Activated CD8-positive, alpha-beta memory T cell treated with anti-CD3 and anti-CD28 coated beads for 48 hours (primary cell): ENCODE measurements around the gene SCAMP3.
A peak's percentile ranks its signal among the peaks of the same experiment; 100 is the strongest.
"Not testable (repeated sequence)": the region's sequence is repeated elsewhere in the genome, so short reads cannot be mapped to it uniquely, and the experiment has no call there.

Source experiments
- DNase-seq, 3 experiments: peaks; one replicate each; pipeline ENCODE4 v3.0.0-alpha.2; 2020; ENCODE audit warnings: low read depth in 2 of 3, low spot score in 2 of 3

Gene SCAMP3

GRCh38 chr1:155255243-155256007, 6.7 kb downstream of the SCAMP3 start, which contains the start of gene ENTREP3:
TSS of gene ENTREP3 (minus strand) at chr1:155255483. CDS start at chr1:155254877, 606 bp downstream.
- DNase-seq: peak; percentile 55 to 69 (median 68)

DNA sequence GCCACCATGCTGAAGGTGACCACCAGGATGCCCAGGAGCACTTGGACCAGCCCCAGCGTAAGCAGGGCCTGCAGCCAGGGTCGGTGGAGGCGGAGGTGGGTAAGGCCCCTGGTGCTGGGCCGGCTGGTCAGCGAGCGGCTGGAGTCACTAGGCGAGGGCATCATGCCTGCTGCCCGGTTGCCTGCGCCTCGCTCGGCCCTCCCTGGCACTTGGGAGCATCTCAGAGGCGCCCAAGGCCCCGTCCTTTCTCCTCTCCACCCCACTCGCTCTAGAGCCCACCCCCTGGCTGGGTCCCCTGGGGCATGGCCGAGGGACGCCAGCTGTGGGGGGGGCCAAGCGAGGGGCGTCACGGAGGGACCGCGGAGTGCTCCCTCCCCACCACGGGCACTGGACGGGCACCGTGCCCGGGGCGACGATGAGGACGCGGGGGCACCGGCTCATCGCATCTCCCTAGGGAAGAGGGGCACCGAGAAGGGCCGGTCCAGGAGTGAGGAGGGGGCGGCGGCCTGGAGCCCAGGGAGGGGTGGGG, 7.4 kb downstream of the SCAMP3 start:
- DNase-seq: no peak

- DNase-seq: no peak
Measured at GRCh38 chr1:155254228-155254713, 7.9 kb downstream of the SCAMP3 start.

- DNase-seq: no peak
Measured at GRCh38 chr1:155253797-155254196, 8.4 kb downstream of the SCAMP3 start.

GRCh38 chr1:155253208-155253607, 9.0 kb downstream of the SCAMP3 start:
- DNase-seq: no peak

GRCh38 chr1:155251566-155251965, 10.6 kb downstream of the SCAMP3 start:
- DNase-seq: no peak

DNA sequence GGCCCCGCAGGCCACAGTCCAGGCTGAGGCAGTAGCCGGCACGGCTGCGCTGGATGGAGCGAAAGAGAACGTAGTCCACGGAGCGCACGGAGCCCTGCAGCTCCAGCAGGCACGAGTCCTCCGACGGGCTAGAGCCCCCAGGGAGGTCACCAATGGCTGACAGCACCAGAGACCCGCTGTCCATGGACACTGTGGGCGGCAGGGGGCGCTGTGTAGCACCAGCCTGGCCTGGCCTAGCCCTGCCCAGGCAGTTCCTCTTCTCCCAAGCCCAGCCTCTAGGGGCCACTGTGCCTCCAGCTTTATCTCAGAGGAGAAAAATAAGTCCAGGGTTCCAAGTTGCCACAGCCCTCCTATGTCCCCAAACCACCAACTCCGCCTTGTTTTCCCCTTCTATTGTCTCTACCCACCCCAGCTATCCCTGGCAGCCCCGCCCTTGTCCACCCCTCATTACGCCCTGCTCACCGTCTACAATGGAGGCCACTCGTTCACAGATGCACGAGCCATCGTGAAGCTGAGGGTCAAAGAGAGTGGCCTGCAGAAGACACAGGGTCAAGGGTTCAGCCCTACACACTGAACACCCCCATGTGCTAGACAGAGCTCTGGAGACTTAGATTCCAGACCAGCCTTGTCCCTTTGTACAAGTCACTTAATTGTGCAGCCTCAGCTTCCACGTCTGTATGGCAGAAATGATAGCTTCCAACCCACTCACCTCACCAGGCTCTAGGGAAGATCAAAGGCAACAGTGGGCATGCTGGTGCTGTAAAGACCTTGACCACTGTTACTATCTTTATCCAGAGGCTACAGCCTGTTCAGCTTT, 11.3 kb downstream of the SCAMP3 start:
- peak; percentile 87 to 97 (median 96) for DNase-seq

DNA sequence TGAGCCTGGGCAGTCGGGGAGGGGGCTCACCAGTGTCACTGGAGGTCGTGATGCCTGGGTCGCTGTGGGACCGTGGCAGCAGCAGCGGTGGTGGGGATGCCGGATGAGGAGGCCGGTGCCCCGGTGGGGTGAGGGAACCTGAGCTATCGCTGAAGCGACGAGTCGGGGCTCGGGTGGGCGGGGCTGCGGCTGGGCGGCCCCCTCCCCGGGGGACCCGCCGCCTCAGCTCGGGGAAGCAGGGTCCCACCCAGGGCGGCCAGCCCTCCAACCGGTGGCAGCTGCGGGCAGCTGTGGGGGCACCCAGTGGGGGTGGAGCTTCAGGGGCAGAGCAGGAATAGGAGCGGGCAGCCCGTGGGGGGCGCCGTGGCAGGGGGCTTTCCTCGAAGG, 11.9 kb downstream of the SCAMP3 start:
- no peak for DNase-seq

GRCh38 chr1:155247667-155248553, 14.2 kb downstream of the SCAMP3 start:
- DNase-seq: no peak

DNA sequence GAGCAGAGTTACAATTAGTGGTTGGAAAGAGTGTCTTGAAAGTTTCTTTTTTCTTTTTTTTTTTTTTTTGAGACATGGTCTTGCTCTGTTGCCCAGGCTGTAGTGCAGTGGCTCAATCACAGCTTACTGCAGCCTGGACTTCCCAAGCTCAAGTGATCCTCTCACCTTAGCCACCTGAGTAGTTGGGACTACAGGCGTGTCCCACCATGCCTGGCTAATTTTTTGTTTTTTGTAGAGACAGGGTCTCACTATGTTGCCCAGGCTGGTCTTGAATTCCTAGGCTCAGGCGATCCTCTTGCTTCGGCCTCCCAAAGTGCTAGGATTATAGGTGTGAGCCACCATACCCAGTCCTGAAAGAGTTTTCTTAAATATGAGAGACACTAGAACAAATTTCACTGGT, 15.4 kb downstream of the SCAMP3 start:
- not testable (repeated sequence) for DNase-seq

DNA sequence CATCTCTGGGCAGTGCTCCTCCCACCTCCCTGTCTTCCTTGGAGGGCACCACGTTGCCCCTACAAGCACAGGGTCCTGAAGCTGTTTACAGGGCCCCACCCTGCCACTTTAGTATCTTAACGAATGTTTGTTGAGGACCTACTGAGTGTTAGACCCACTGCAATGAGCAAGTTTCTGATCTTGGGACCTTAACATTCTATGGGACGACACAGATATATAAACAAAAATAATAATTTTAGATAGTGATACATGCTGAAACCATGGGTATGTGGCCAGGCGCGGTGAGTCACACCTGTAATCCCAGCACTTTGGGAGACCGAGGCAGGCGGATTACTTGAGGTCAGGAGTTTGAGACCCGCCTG, 17.0 kb downstream of the SCAMP3 start:
- no peak for DNase-seq

DNA sequence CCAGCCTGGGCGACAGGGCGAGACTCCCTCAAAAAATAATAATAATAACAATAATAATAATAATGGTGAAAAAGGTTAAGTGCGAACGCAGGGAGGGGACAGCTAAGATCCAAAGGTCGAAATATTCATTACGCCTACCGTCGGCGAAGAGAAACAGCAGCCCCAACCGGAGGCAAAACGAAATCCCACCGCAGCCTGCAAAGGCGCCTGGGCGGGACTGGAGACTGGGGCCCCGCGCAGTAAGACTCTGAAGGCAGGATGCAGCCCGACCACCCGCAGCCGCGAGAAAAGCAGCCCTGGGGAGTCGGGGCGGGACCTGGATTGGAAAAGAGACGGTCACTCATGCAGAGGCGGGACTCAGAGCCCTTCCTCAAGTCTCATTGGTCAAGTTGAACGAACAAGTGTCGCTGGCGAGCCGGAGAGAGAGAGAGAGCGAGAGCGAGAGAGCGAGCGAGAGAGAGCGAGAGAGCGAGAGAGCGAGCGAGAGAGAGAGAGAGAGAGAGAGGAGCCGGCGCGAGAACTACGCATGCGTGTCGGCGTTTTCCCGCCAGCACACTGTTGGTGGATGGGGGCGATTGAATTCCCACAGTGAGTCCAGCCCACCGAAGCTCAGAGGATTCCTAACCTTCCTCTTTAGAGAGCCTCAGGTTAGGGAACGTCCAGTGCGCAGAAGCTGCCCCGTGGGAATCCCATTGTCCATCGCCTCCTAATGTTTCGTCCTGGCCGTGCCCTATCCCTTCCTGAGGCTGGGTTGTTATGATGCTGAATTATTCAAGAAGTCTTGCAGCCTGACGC, 17.6 kb downstream of the SCAMP3 start:
- peak; percentile 81 to 91 (median 89) for DNase-seq

DNA sequence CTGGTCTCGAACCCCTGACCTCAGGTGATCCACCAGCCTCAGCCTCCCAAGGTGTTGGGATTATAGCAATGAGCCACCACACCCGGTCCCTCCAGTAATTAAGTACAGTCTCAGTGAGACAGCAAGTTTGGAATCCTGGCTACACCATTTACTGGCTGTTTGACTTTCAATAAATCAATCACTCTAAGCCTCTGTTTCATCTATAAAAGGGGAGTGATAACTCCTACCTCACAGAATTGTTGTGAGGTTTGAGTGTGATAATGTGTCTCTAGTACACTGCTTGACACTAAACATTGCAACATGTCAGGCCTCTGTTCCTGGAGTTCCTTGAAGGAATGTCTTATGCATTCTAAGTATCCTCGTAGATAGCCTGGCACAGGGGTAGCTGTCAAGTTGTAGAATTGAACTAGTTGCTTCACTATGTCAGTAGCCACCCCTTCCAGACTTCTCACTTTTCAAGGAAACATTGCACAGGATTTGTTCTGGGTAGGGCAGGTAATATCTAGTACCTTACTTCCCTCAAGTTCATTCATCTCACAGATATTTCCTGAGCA, 19.3 kb downstream of the SCAMP3 start:
- no peak for DNase-seq

- DNase-seq: no peak
Measured at GRCh38 chr1:155241841-155242264, 20.3 kb downstream of the SCAMP3 start.

DNA sequence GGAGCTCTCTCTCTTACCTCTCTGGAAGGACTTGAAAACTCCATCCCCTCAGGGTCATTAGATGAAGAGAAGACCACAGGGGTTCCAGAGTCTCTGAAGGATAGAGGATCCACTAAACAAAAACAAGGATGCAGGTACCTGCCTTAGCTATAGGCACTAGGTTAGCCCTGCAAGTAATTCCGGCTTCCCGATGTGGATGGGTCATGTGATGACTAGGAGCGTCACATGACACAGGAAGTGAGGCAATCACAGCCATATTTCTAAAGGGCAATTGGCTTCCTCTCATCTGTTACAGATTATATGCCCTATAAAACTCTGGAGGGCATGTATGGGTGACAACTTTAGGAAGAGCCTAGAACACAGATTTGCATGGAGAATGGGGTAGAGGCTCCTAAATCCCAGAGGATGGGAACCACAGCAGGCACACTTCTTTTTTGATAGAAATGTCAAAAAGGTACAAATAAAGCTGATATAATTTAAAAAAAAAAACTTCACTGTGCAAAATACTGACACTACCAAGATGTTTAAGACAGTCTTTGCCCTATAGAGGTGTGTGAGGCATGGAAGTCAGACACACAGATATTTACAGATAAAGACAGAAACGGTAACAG, 21.0 kb downstream of the SCAMP3 start:
- DNase-seq: no peak

GRCh38 chr1:155236451-155236850, 25.7 kb downstream of the SCAMP3 start:
- DNase-seq: no peak

DNA sequence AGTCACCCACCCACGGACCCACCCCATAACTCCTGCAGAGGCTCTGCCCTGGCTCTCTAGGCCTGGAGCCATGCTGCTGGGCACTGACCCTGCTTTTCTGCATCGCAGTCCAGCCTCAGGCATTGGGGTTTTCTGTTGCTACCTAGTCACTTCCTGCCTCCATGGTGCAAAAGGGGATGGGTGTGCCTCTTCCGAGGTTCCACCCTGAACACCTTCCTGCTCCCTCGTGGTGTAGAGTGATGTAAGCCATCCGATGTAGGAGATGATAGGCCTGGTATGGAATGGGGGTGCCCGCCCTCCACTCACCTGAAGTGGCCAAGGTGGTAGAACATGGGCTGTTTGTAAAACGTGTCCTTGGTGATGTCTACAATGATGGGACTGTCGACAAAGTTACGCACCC, 26.8 kb downstream of the SCAMP3 start:
- DNase-seq: not testable (repeated sequence)

GRCh38 chr1:155233502-155233901, 28.7 kb downstream of the SCAMP3 start:
- not testable (repeated sequence) for DNase-seq
